Panc1 (cell line): ENCODE measurements around the gene NOL11. TPM values are rescaled to one million over a fixed set of nuclear protein-coding genes. Genes with fewer than 3 reads are reported as not detected.
"Not testable (repeated sequence)": the region's sequence is repeated elsewhere in the genome, so short reads cannot be mapped to it uniquely, and the experiment has no call there.

ENCODE experiments used
- ATAC-seq: fragments of 200-7000 bp; cut with Tn5 transposase; 2 replicates; pipeline ENCODE4 v1.9.1; 2020; ENCODE audit warnings: mild to moderate bottlenecking, moderate library complexity
- BruUV-seq: library from RNA; stranded (reverse); fragments of 400-500 nt; replicated peaks from 2 replicates; lab custom pipeline; 2021; lab: Mats Ljungman, UMichigan
- CTCF ChIA-PET: fragments of 300-600 bp; sonication (Branson Sonifier 250); formaldehyde crosslinking; loops from one replicate; lab custom pipeline; 2022; ENCODE audit warnings: antibody characterized with exemption; lab: Charles Lee
- POLR2A ChIA-PET: fragments of 300-600 bp; sonication (Branson Sonifier 250); formaldehyde crosslinking; loops from one replicate; lab custom pipeline; 2022; ENCODE audit warnings: antibody characterized with exemption; lab: Charles Lee
- DNase-seq: peaks from one replicate; pipeline ENCODE4 v3.0.0-alpha.2; 2010; ENCODE audit warnings: low read depth, low spot score
- H3K27ac ChIP-seq: 2 replicates; pipeline ENCODE4 v1.5.1; 2011; ENCODE audit warnings: mild to moderate bottlenecking, low read length, inconsistent platforms
- H3K27me3 ChIP-seq: fragments of 200-500 bp; sonication (Bioruptor generic); 2 replicates; pipeline ENCODE4 v1.6.0; 2014; ENCODE audit warnings: low read length, inconsistent platforms; ENCODE audit not compliant: control insufficient read depth, insufficient read depth
- H3K36me3 ChIP-seq: fragments of 200-500 bp; sonication (Bioruptor generic); 2 replicates; pipeline ENCODE4 v1.5.1; 2014; ENCODE audit warnings: inconsistent platforms, mild to moderate bottlenecking, low read length, moderate library complexity; ENCODE audit not compliant: control insufficient read depth, insufficient read depth
- H3K4me1 ChIP-seq: 2 replicates; pipeline ENCODE4 v1.5.1; 2011; ENCODE audit warnings: inconsistent platforms, mild to moderate bottlenecking, low read length, moderate library complexity; ENCODE audit not compliant: control insufficient read depth, insufficient read depth
- H3K4me3 ChIP-seq, 2 experiments: 2 replicates each; pipeline ENCODE4 v1.5.1; 2011 to 2012; ENCODE audit warnings: low read depth in 2 of 2, low read length in 2 of 2, mild to moderate bottlenecking in 2 of 2, inconsistent platforms in 1 of 2, moderate library complexity in 1 of 2
- H3K9me3 ChIP-seq: fragments of 200-500 bp; sonication (Bioruptor generic); 2 replicates; pipeline ENCODE4 v1.5.1; 2014; ENCODE audit warnings: low read depth, mild to moderate bottlenecking, inconsistent platforms, low read length, moderate library complexity; ENCODE audit not compliant: control insufficient read depth, insufficient read depth
- POLR2AphosphoS5 ChIP-seq: IDR thresholded peaks from 2 replicates; pipeline ENCODE4 v1.6.1; 2012; ENCODE audit warnings: mild to moderate bottlenecking, low read depth, low read length, moderate library complexity
- SIN3A ChIP-seq: IDR thresholded peaks from 2 replicates; pipeline ENCODE4 v1.6.1; 2012; ENCODE audit warnings: low read depth, mild to moderate bottlenecking, low read length, moderate library complexity, borderline replicate concordance; ENCODE audit not compliant: insufficient read depth
- TCF7L2 ChIP-seq: IDR thresholded peaks from 2 replicates; pipeline ENCODE4 v1.6.1; 2011; ENCODE audit warnings: mild to moderate bottlenecking, low read depth, low read length, inconsistent platforms
- in situ Hi-C: cut with HindIII; loops from 2 replicates; pipeline ENCODE4 v1.10.0; 2016; ENCODE audit warnings: low sequenced_read_pairs, low pct_unique_long_range_greater_than_20kb
- intact Hi-C: fragments of 100-400 bp; cut with micrococcal nuclease; formaldehyde crosslinking; loops from one replicate; pipeline ENCODE4 v1.10.0; 2022; ENCODE audit not compliant: unreplicated experiment
- total RNA-seq: library from RNA; stranded (reverse); gene quantifications from one replicate; pipeline ENCODE4 v1.2.1, GENCODE V29; 2021; ENCODE audit not compliant: unreplicated experiment
- TF ChIP-seq, protein P1 (sequence below): fragments of 450-650 bp; IDR thresholded peaks from 2 replicates; pipeline ENCODE4 v1.5.1; 2017; ENCODE audit warnings: mild to moderate bottlenecking
- TF ChIP-seq, protein P2 (sequence below), 2 experiments: IDR thresholded peaks; 2 replicates each; pipeline ENCODE4 v1.6.1; 2011 to 2012; ENCODE audit warnings: low read depth in 2 of 2, control low read depth in 1 of 2, low read length in 1 of 2, mild to moderate bottlenecking in 1 of 2, moderate library complexity in 1 of 2; ENCODE audit not compliant: insufficient read depth in 1 of 2

Gene NOL11
- total RNA-seq, 1 experiment from 2014 or later = 41.0 TPM

DNA sequence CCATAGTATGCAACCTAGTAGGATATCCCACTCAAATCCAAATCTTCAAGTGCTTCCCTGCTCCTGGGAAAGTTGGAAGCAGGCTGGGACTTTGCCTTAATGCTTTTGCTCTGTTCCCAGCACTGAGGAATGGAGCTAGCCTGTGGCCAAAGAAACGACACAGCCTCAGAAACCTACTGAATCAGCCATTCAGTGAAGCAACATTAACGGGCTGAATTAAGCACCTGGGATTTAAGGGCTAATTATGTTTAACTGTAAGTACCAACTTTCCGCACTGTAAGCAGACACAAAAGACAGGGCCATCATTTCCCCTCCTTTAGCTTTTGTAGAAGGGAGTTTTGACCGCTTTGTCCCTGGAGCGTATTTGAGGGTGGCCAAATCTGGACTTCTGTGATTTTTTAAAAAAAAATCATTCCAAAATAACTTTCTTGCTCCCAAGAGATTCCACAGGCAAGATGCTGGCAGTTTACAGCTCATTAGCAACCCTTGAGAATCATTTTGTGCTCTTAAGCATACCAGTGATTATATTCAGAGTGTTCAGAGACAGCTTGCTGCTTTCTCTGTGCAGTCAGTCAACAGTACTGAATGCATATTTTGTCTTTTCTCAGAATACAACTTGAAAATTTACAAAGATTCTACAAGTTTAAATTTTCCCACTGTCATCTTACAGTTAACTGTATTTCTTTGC, 17.6 kb upstream of the NOL11 start:
- no peaks in the 10 kb centered on the region for H3K4me1 ChIP-seq
- H3K27ac ChIP-seq = no peak overlapping the region
- H3K4me3 ChIP-seq = no peak overlapping the region
- H3K9me3 ChIP-seq = no peaks in the 10 kb centered on the region
- intact Hi-C loops (no loop called here), in situ Hi-C loops (no loop called here)
- ChIA-PET POLR2A (interaction anchor here (0.5 to 0.6 kb wide), 2 partner anchors 17 to 53 kb away, joined by 5 to 6 read pairs; no protein-coding TSS in a partner anchor), CTCF (no interaction called here)
- ATAC-seq (no peak), DNase-seq (no peak)
- BruUV-seq = no TSS peak
- H3K27me3 ChIP-seq = no peaks in the 10 kb centered on the region
- no peaks in the 10 kb centered on the region for H3K36me3 ChIP-seq
- TF ChIP-seq SIN3A = no peak
- TF ChIP-seq, protein P1, sequence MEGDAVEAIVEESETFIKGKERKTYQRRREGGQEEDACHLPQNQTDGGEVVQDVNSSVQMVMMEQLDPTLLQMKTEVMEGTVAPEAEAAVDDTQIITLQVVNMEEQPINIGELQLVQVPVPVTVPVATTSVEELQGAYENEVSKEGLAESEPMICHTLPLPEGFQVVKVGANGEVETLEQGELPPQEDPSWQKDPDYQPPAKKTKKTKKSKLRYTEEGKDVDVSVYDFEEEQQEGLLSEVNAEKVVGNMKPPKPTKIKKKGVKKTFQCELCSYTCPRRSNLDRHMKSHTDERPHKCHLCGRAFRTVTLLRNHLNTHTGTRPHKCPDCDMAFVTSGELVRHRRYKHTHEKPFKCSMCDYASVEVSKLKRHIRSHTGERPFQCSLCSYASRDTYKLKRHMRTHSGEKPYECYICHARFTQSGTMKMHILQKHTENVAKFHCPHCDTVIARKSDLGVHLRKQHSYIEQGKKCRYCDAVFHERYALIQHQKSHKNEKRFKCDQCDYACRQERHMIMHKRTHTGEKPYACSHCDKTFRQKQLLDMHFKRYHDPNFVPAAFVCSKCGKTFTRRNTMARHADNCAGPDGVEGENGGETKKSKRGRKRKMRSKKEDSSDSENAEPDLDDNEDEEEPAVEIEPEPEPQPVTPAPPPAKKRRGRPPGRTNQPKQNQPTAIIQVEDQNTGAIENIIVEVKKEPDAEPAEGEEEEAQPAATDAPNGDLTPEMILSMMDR = no peak
- no peak for TF ChIP-seq POLR2AphosphoS5
- TF ChIP-seq TCF7L2 = no peak
- TF ChIP-seq, protein P2, sequence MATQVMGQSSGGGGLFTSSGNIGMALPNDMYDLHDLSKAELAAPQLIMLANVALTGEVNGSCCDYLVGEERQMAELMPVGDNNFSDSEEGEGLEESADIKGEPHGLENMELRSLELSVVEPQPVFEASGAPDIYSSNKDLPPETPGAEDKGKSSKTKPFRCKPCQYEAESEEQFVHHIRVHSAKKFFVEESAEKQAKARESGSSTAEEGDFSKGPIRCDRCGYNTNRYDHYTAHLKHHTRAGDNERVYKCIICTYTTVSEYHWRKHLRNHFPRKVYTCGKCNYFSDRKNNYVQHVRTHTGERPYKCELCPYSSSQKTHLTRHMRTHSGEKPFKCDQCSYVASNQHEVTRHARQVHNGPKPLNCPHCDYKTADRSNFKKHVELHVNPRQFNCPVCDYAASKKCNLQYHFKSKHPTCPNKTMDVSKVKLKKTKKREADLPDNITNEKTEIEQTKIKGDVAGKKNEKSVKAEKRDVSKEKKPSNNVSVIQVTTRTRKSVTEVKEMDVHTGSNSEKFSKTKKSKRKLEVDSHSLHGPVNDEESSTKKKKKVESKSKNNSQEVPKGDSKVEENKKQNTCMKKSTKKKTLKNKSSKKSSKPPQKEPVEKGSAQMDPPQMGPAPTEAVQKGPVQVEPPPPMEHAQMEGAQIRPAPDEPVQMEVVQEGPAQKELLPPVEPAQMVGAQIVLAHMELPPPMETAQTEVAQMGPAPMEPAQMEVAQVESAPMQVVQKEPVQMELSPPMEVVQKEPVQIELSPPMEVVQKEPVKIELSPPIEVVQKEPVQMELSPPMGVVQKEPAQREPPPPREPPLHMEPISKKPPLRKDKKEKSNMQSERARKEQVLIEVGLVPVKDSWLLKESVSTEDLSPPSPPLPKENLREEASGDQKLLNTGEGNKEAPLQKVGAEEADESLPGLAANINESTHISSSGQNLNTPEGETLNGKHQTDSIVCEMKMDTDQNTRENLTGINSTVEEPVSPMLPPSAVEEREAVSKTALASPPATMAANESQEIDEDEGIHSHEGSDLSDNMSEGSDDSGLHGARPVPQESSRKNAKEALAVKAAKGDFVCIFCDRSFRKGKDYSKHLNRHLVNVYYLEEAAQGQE (IDR thresholded peaks at IDR 0.05; ENCODE audit: insufficient read depth in 1 of 2, low read depth in 2 of 2, low read length in 1 of 2) = no peak

DNA sequence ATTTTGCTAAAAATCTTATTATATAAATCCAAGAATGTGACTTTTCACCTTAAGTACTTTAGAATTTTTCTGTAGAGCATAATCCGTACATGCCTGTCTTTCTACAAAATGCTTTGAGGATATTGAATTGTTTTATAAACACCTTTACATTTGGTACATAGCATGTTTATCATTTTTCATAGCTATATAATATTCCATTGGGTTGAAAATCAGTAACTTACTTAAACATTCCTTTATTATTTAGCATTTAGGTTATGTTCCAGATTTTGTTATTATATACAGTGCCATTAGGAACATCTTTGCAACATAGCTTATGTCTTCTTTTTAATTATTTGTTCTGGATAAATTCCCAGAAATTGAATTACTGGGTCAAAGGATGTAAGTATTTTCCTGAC, 17.0 kb upstream of the NOL11 start:
- no peaks in the 10 kb centered on the region for H3K36me3 ChIP-seq
- no peak overlapping the region for H3K27ac ChIP-seq
- H3K4me3 ChIP-seq = no peak overlapping the region
- TF ChIP-seq TCF7L2 (no peak), POLR2AphosphoS5 (no peak), SIN3A (no peak)
- TF ChIP-seq, protein P1 = no peak
- TF ChIP-seq, protein P2 (IDR thresholded peaks at IDR 0.05; ENCODE audit: insufficient read depth in 1 of 2, low read depth in 2 of 2, low read length in 1 of 2) = no peak
- ATAC-seq = no peak
- CTCF ChIA-PET = interaction anchor here (0.6 kb wide), 1 partner anchor 96 kb away, joined by 3 read pairs; no protein-coding TSS in a partner anchor
- H3K4me1 ChIP-seq = no peaks in the 10 kb centered on the region
- intact Hi-C loops (no loop called here), in situ Hi-C loops (no loop called here)
- no TSS peak for BruUV-seq
- POLR2A ChIA-PET = no interaction called here
- DNase-seq = no peak
- H3K9me3 ChIP-seq = no peaks in the 10 kb centered on the region
- H3K27me3 ChIP-seq = no peaks in the 10 kb centered on the region

DNA sequence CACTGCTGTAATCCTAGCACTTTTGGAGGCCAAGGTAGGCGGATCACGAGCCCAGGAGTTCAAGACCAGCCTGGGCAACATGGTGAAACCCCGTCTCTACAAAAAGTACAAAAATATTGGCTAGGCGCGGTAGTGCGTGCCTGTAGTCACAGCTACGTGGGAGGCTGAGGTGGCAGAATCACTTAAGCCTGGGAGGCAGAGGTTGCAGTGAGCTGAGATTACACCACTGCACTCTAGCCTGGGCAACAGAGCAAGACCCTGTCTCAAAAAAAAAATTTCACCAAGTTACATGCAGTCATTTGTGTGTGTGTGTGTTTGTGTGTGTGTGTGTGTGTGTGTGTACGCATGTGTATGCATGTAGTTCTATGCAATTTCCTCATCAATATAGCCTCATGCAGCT, 14.9 kb upstream of the NOL11 start:
- H3K27me3 ChIP-seq, H3K4me3 ChIP-seq, intact Hi-C loops, POLR2A ChIA-PET, H3K36me3 ChIP-seq, BruUV-seq, ATAC-seq, H3K4me1 ChIP-seq, in situ Hi-C loops, DNase-seq, H3K27ac ChIP-seq, CTCF ChIA-PET, H3K9me3 ChIP-seq: not testable (repeated sequence)
